Lung microvascular endothelial cell (primary cell): ENCODE measurements around the gene STAM2. TPM values are rescaled to one million over a fixed set of nuclear protein-coding genes. Genes with fewer than 3 reads are reported as not detected.
"Not testable (repeated sequence)": the region's sequence is repeated elsewhere in the genome, so short reads cannot be mapped to it uniquely, and the experiment has no call there.

Source experiments
- DNase-seq, 2 donors: peaks; one replicate each; pipeline versions ENCODE4 v3.0.0 to v3.0.0-alpha.2; 2010; ENCODE audit warnings: low read depth in 2 of 2
- total RNA-seq: library from RNA; depleted of rRNA; stranded (reverse); fragments of >200 nt; gene quantifications from 2 replicates; pipeline ENCODE4 v1.2.1, GENCODE V29; 2014

Gene STAM2
- total RNA-seq: 12.4 and 17.7 TPM in 2 replicates

- peak; percentile 93 to 95 for DNase-seq
These were observed at the start of gene STAM2 for GRCh38 chr2:152175368-152176112. TSS of gene STAM2 (minus strand) at chr2:152175763. CDS start at chr2:152175642, 121 bp downstream.

- peak in 1 of 2 donors; percentile 66 for DNase-seq
These were observed 48.4 kb upstream of the STAM2 start for GRCh38 chr2:152223977-152224376.

GRCh38 chr2:152222975-152223637, 47.5 kb upstream of the STAM2 start:
- DNase-seq: peak; percentile 74 to 87

- DNase-seq: peak in 1 of 2 donors; percentile 91
These were observed 46.3 kb upstream of the STAM2 start for GRCh38 chr2:152221839-152222238.

GRCh38 chr2:152219077-152219828, 43.7 kb upstream of the STAM2 start:
- no peak for DNase-seq

- no peak for DNase-seq
These were observed 25.9 kb upstream of the STAM2 start for GRCh38 chr2:152201466-152201830.

- DNase-seq: peak; percentile 70 to 97
These were observed 25.3 kb upstream of the STAM2 start for GRCh38 chr2:152200565-152201465.

GRCh38 chr2:152200101-152200500, 24.5 kb upstream of the STAM2 start:
- peak in 1 of 2 donors; percentile 6 for DNase-seq

GRCh38 chr2:152198499-152198898, 22.9 kb upstream of the STAM2 start:
- DNase-seq: no peak

- not testable (repeated sequence) for DNase-seq
These were observed 22.1 kb upstream of the STAM2 start for GRCh38 chr2:152197508-152198284.

GRCh38 chr2:152189622-152190495, 14.3 kb upstream of the STAM2 start:
- DNase-seq: peak; percentile 74 to 81

- DNase-seq: not testable (repeated sequence)
These were observed 11.2 kb upstream of the STAM2 start for GRCh38 chr2:152186808-152187207.

GRCh38 chr2:152186262-152186661, 10.7 kb upstream of the STAM2 start:
- no peak for DNase-seq

GRCh38 chr2:152183401-152184073, 8.0 kb upstream of the STAM2 start:
- no peak for DNase-seq

GRCh38 chr2:152177667-152178066, 2.1 kb upstream of the STAM2 start:
- not testable (repeated sequence) for DNase-seq

- DNase-seq: peak; percentile 29 to 40
These were observed 651 bp upstream of the STAM2 start for GRCh38 chr2:152176113-152176714.

- DNase-seq: no peak
These were observed 573 bp downstream of the STAM2 start for GRCh38 chr2:152175012-152175367.

- DNase-seq: no peak
These were observed 989 bp downstream of the STAM2 start for GRCh38 chr2:152174574-152174973.
